SKM-1 treated with dmso at 0.1 percent for 144 hours (cell line): ENCODE measurements around the gene GDNF.
"Not testable (repeated sequence)": the region's sequence is repeated elsewhere in the genome, so short reads cannot be mapped to it uniquely, and the experiment has no call there.

ENCODE experiments used
- DNase-seq: peaks from one replicate; lab custom pipeline; 2025; ENCODE audit not compliant: unreplicated experiment; lab: John Stamatoyannopoulos, UW

GDNF gene

DNA sequence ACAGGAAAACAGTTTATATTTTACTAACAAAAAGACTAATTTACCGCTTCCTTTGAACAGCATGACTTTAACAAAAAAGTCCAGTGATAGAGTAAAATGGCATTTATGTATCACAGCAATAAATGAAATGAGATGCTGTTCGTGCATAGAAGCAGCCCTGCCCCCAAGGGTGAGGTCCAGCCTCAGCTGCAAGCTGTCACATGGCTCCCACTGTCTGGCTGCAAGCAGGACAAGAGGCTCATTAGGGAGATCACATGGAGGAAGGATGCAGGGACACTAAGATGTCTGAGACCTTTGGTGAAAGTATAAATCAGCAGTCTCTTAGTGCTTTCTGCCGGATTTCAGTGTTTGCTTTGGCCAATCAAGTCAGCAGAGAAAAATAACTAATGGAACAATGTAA is 23.0 kb downstream of the GDNF start:
- DNase-seq: no peak

DNA sequence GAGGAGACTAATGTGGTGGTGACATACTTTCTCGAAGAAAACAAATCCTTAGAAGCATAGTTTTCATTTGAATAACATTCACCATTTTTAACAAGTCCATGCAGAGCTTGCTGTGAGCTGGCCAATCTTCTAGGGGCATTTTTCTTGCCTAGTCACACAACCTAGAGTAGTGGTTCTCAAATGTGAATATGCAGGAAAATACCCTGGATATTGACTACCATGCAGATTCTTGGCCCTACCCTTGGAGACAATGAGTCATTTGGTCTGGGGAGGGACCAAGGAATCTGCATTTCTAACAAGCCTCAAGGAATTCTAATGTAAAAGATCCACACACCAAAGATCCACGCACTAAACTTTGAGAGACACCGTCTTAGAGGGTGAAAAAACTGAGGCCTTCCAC is 23.5 kb downstream of the GDNF start:
- DNase-seq: no peak

DNA sequence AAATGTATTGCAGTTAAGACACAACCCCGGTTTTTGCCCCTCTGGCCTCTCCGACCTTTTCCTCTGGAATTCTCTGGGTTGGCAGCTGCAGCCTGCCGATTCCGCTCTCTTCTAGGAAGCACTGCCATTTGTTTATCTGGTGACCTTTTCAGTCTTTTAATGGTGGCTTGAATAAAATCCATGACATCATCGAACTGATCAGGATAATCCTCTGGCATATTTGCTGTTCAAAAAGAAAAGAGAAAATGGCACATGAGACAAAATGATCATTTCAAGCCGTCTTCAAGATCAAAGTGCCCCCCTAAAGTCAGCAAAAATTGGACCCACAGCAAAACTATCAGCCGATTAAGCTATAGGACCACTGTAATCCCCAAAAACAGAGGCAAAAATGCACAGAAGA is 23.9 kb downstream of the GDNF start:
- DNase-seq: no peak

DNA sequence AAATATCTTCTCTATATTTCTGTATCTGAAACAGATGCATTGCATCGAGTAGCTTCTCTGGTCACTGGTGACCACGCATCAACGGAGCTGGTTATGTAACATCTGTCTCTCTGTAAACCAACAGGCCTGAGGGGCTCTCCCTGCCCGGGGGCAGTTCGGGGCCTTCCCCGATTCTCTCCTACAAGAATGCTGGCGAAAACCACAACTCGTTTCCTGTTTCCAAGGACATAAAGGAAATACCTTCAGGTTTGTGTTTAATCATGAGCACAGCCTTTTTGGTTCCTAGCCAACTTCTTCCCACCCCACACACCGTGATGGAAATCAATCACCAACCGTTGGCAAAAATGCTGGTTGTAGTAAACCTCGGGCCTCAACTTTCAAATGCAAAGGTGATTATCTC is 25.1 kb downstream of the GDNF start:
- DNase-seq: no peak

DNA sequence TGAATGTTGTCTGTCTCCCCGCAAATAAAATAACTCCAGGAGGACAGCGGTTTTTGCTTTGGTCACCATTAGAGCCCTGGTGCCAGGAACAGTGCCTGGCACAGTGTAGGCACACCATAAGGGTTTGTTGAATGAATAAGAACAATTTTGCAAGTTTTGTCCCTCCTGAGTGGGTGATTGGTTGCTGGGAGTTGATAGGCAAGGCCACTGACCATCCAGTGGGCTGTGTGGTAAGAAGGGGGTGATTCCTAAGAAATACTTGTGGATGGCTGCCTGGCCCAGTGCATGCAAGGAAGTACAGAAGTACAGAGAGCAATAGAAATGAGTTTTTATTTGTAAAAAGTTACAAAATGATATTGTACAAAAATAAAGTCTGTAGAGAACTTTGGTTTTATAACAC is 27.5 kb downstream of the GDNF start:
- DNase-seq: no peak

DNA sequence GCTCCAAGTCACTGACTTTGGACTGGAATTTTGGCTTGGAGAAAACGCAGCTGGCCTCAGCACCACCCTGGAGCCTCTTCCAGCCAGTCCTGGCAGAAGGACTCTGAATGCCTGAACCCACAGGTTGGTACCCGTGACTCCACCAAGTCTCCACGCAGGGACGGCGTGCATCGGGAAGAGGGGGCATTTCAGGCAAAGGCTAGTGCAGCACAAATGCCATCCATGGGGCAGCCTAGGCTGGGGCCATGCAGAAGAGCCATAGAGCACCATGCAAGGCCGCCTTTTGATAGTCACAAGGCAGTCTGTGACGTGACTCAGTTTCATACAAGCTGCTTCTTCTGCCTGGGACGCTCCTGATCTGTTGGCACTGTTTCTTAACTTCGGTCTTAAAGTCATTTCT is 28.0 kb downstream of the GDNF start:
- no peak for DNase-seq

DNA sequence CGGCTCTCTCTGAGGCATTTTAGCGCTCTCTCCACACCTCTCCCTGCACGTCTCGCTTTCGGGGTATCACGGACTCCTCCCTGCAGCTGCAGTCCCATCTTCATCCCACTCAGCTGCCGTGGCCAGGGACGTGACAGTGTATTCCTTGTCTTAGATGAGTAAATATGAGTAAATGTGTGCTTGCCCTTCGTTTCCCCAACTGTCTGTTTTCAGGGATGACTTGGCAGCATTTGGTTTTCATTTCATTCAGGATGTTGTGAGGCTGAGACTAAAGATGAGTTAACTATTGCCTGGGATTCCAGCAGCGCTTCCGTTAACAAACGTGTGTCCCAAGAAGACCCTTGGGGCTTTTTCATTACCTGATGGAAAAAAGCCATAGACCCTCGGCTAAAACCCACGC is 29.5 kb downstream of the GDNF start:
- DNase-seq: no peak

DNA sequence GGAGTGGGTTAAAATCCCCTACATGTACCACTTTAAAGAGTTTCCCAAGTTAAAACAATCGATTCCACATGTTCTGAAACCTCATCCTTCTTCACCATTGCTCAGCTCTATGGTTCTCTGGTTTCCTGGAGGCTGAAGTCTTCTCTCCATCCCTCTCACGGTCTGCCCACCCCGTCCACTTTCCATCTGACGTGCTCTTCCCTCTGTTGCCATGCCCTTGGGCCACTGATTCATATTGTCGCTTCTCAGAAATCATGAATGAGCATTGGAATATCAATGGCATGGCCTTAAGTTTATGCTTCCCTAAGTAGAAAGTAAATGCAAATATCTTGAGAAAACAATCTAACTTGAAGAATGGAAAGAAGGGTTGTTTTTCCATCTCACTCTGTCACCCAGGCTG is 30.9 kb downstream of the GDNF start:
- DNase-seq: no peak

DNA sequence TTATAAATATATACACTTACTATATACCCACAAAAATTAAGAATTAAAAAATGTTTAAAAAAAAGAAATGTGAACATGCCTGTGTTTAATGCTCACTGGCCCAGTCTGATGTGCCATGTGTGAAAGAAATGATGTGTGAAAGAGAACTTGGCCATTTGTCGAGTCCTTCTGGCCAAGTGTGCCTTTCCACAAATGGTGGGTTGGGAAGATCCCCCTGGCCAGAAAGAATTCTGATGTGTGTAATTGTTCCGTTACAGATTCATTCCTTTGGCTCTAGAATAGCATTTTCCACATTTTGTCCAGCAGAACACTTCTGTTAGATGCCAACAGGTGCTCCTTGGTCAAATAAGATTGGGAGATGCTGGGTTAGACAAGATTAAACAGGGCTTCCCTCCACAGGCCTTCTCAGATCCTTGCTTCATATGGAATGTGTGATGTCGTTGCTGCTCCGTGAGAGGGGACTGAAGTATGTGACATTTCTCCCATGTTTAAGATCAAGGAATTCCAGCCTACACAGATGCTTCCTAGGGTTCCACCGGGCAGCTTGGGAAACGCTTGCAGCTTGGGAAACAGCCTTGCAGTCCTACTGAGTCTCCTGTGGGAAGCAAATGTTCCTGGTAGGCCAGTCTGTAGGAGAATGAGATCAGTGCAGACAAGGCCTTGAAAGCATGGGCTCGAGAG is 32.1 kb downstream of the GDNF start:
- no peak for DNase-seq

DNA sequence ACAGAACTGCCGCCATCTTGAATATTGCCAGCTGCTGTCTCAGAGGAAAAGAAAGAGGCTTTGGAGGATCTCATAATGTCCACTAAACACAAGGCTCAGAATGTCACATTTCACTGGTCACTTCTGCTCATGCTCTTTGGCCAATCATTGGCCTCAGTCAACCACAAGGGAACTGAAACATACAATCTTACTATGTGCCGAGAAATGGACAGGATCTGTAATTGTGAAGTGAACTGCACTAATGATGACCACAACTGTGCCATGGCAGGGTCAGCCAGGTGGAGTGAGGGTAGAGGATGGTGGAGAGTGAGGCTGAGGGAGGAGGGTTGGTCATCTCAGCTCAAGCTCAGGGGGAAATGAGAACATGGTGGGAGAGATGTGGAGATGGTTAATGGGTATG is 32.8 kb downstream of the GDNF start:
- DNase-seq: no peak

DNA sequence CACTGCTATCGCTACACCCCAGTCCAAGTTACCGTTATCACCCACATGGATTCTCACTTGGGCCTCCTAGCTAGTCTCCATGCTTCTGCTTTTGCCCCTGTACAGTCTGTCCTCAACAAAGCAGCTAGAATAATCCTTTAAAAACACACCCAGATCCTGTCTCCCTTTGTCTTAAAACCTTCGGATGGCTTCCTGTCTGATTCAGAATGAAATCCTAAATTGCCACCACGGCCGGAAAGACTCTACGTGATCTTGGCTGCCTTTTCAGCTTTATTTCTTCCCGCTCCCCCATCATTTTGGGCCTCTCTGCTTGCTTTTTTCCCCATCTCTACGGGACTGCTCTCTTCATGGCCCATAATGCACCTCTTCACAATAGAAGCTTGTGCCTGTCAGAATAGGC is 33.4 kb downstream of the GDNF start:
- DNase-seq: no peak

DNA sequence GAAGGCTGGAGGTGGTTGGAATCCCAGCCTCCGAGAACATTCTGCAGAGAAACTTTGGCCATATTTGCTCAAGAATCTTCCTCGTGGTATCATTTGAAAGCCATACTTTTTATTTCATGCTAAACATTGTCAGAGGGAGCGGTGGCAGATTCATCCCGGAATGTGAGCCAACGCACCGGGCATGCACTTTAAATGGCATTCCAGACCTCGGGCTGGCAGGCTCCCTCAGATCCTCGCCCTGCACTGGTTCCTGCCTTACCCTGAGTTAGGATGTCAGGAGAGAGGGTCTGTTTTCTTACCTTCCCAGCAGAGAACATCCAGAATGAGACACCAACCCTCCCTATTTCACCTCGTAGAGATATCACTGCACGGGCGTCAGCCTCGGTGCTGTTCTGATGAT is 33.8 kb downstream of the GDNF start:
- no peak for DNase-seq

DNA sequence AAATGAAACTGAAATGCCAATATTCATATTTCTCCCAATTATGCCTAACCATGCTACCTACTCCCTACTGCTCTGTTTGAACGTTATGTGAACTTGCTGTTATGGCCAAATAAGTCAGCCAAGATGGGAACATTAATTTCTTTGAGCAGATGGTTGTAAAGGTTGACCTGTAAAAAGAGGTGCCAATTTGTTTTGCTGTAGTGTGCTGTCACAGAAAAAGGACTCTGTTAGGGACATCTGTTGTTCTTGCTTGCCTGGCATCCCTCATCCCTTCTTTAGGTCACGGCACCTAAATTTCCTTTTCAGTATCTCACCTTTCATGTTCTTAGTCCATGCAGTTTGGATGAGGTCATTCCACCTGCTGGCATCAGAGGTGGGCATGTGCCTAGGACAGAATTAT is 35.4 kb downstream of the GDNF start:
- no peak for DNase-seq

DNA sequence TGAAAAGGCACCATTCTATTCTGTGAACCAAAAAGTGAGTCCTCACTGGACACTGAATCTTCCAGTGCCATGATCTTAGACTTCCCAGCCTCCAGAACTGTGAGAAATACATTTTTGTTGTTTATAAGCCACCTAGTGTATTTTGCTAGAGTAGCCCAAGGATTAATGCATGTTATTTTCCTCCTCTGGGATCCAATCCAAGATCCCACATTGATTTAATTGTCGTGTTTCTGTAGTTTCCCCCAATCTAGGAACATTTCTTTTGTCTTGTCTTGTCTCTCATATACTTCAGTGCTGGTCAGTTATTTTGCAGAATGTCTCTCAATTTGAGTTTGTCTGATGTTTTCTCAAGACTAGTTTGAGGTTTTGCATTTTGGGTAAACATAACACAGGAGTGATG is 36.4 kb downstream of the GDNF start:
- no peak for DNase-seq

DNA sequence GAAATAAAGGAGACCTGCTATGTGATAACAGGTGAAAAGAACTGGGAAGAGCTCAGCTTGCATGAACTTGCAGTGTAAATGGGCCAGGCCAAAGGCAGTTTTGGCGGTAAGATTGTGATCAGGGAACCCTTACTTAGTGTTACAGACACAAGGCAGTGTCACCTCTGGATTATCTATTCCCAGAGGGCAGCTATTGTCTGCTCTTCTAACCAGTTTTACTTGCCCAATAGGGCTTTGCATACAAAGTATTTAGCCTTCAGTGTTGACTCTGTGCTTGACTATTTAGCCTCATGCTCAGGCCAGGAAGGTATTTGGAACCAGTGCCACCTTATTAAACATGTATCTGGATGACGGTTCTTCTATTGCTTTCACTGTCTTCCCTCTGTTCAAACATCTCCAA is 38.3 kb downstream of the GDNF start:
- no peak for DNase-seq

DNA sequence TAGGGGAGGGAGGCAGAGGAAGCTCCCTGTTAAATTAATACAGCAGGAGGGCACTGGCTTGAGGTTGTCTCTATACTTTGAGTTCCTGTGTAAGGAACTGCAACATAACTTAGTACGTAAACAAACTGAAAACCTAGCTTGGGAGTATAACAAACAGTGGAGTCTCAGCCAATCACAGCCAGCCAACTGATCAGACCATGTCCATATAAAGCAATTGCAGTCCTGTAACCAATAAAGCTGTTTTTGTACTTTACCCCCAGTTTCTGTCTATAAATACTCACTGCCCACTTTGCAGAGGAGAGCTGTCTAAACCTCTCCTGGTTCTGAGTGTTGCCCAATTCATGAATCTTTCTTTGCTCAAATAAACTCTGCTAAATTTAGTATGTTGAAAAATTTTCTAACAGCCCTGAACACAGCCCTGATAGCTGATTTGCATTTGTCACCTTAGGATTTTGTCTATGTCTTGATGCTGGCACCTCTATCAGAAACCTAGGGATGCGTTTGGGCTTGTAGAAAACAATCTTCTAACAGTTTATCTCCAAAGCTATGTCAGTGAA is 39.9 kb downstream of the GDNF start:
- DNase-seq: no peak

DNA sequence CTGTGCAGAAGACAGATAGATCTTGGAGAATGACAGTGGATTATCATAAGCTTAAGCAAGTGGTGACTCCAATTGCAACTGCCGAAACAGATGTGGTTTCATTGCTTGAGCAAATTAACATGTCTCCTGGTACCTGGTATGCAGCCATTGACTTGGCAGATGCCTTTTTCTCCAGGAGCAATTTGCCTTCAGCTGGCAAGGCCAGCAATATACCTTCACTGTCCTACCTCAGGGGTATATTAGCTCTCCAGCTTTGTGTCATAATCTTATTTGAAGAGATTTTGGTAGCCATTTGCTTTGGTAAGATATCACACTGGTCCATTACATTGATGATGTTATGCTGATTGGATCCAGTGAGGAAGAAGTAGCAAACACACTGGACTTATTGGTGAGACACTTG is 43.4 kb downstream of the GDNF start:
- not testable (repeated sequence) for DNase-seq

DNA sequence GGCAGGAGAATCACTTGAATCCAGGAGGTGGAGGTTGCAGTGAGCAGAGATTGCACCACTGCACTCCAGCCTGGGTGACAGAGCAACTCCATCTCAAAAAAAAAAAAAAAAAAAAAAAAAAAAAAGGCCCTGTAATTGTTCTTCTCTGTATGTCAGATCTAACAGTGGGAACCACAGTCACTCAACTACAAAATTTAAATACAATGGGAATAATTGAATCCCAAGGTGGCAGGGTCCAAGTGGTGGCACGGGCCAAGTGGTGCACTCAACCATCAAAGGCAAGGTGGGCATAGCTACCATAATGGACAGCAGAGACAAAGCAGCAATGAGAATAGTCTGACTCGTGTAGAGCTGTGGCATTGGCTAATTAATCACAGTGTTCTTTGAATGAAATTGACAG is 44.5 kb downstream of the GDNF start:
- DNase-seq: not testable (repeated sequence)

DNA sequence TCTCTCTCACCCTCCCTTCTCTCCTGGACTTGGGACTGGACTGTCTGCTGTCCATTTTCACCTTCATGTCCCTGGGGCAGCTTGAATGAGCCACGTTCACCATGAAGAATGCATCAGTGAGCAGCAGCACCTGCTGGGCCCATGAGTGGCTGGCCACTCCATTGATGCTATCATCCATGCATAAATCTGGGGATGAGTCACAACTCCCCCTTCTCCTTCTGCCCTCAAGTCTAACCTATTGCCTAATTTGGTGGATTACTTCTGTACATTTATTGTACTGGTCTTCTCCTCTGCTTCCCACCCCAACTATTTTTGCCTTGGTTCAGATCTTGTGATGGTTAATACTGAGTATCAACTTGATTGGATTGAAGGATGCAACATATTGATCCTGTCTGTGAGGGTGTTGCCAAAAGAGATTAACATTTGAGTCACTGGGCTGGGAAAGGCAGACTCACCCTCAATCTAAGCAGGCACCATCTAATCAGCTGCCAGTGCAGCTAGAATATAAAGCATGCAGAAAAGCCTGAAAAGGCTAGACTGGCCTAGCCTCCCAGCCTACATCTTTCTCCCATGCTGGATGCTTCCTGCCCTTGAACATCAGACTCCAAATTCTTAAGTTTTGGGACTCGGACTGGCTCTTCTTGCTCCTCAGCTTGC is 46.7 kb downstream of the GDNF start:
- DNase-seq: no peak

DNA sequence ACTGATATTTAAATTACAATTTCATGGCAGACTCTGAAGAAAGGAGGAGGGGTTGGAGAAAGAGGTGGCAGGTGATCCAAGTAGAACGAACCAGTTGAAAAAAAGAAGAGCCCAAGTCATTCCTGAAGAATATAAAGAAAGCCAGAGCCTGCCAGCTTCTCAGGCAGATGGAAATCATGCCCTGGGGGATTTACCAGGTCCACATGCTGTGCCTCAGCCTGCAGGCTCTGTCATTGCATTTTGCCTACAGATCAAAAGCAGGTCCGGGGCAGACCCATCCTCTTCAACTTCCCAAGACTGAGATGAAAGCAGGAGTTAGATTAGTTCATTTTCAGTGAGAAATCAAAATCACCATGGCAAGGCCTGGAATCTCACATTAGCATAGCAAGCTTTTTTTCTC is 48.5 kb downstream of the GDNF start:
- DNase-seq: no peak

DNA sequence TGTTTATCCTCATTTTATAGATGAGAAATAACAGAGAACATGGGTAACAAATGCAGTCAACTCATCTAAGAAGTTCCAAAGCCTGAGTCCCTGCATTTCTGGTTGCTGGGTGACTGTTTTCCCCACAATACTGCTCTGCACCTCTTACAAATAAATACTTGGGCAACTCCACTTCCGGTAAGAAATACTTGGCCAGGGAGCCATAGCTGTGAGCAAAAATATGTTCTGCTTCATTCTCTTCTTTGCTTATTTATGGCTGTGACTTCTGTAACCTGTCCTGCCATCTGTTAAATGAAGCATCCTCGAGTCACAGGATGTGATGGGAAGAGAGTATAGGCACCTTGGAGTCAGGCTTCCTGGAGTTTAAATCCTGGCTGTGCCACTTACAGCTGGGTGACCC is 49.9 kb downstream of the GDNF start:
- DNase-seq: no peak

DNA sequence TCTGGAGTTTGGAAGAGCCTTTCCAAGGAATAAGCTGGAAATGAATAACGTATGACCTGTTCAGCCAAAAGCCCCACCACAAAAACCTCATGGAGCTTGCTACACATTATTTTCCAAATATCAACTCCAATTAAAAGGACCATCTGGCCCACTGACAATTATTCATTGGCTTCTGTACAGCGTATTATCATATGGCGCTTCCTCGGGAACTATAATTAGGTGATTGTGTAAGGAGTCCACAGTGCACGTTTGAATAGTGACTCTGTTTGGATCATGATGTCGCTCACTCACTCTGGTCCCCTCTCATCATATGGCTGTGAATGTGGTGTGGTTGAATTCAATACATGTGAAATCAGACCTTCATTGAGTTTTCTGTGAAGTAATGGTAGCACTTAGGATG is 52.1 kb downstream of the GDNF start:
- DNase-seq: no peak
